K562 (cell line): Measurements from ENCODE around the gene STK24. TPM values are rescaled to one million over a fixed set of nuclear protein-coding genes. Genes with fewer than 3 reads are reported as not detected.
A peak's percentile ranks its signal among the peaks of the same experiment; 100 is the strongest.

Experiments used
- ATAC-seq: fragments of 200-7000 bp; cut with Tn5 transposase; 3 replicates; pipeline ENCODE4 v1.9.1; 2020; ENCODE audit warnings: moderate library complexity
- BruUV-seq: library from RNA; stranded (reverse); fragments of 400-500 nt; replicated peaks from 2 replicates; lab custom pipeline; 2021; lab: Mats Ljungman, UMichigan
- CTCF ChIA-PET: fragments of 300-600 bp; formaldehyde crosslinking; extraction: SDS; loops from one replicate; lab custom pipeline; 2021; ENCODE audit warnings: low intra/inter-chr PET ratio; lab: Yijun Ruan, JAX
- POLR2A ChIA-PET: fragments of 300-600, 350-650 bp; sonication (Branson Sonifier 250); formaldehyde crosslinking; extraction: SDS; loops from one replicate; lab custom pipeline; 2021; ENCODE audit warnings: antibody characterized with exemption, inconsistent platforms; lab: Yijun Ruan, JAX
- DNase-seq, 4 experiments: peaks; one replicate each; pipeline versions ENCODE4 v3.0.0 to v3.0.0-alpha.2; 2011 to 2018; ENCODE audit warnings: low spot score in 3 of 4, mixed read lengths in 3 of 4; ENCODE audit errors: extremely low read depth in 1 of 4
- FAIRE-seq: peaks from 2 replicates; lab custom pipeline; 2011; peaks lifted over from hg19 to GRCh38; lab: Jason Lieb, UNC
- H2AFZ ChIP-seq: 2 replicates; pipeline ENCODE4 v1.6.0; 2011; ENCODE audit warnings: low read depth, low read length, control low read depth, inconsistent platforms
- H3K27ac ChIP-seq: fragments of 200-600 bp; 3 replicates; pipeline ENCODE4 v1.8.0; 2011; ENCODE audit warnings: low read depth, mild to moderate bottlenecking, control low read depth, inconsistent platforms, low read length, moderate library complexity, mixed read lengths; ENCODE audit errors: extremely low read depth
- H3K27me3 ChIP-seq, 2 experiments: fragments of 300-600 bp in 1 of 2; 2 replicates in 1 of 2; 3 replicates in 1 of 2; pipeline versions ENCODE4 v1.6.0 to v1.8.0; 2011; ENCODE audit warnings: inconsistent platforms in 2 of 2, low read length in 2 of 2, mild to moderate bottlenecking in 1 of 2, mixed read lengths in 1 of 2, moderate library complexity in 1 of 2; ENCODE audit not compliant: control insufficient read depth in 2 of 2, insufficient read depth in 2 of 2
- H3K36me3 ChIP-seq: fragments of 300-600 bp; 3 replicates; pipeline ENCODE4 v1.8.0; 2011; ENCODE audit warnings: mild to moderate bottlenecking, low read length, inconsistent platforms; ENCODE audit not compliant: control insufficient read depth, insufficient read depth
- H3K4me1 ChIP-seq, 2 experiments: fragments of 200-600 bp in 1 of 2; replicated peaks in 1 of 2; 2 replicates in 1 of 2; 3 replicates in 1 of 2; pipeline versions ENCODE4 v1.5.1 to v1.8.0; 2011; ENCODE audit warnings: inconsistent platforms in 2 of 2, low read length in 2 of 2, mild to moderate bottlenecking in 1 of 2, mixed read lengths in 1 of 2, moderate library complexity in 1 of 2; ENCODE audit not compliant: control insufficient read depth in 2 of 2, insufficient read depth in 2 of 2
- H3K4me2 ChIP-seq: 2 replicates; pipeline ENCODE4 v1.6.1; 2011; ENCODE audit warnings: low read length, control low read depth, inconsistent platforms, mixed read lengths; ENCODE audit not compliant: insufficient read depth
- H3K4me3 ChIP-seq: fragments of 200-600 bp; sonication (generic), shearing (Covaris generic); 2 replicates; pipeline ENCODE4 v1.5.1; 2016; ENCODE audit warnings: control low read depth, inconsistent platforms
- H3K79me2 ChIP-seq: fragments of 200-600 bp; 3 replicates; pipeline ENCODE4 v1.8.0; 2011; ENCODE audit warnings: low read length, inconsistent platforms; ENCODE audit not compliant: control insufficient read depth, insufficient read depth
- H3K9ac ChIP-seq, 2 experiments: 2 replicates each; pipeline versions ENCODE4 v1.6.0 to v1.6.1; 2011; ENCODE audit warnings: low read depth in 2 of 2, low read length in 2 of 2, control low read depth in 1 of 2, inconsistent platforms in 1 of 2, mild to moderate bottlenecking in 1 of 2, mixed read lengths in 1 of 2; ENCODE audit not compliant: insufficient read depth in 1 of 2
- H3K9me1 ChIP-seq: one replicate; pipeline ENCODE4 v1.6.0; 2011; ENCODE audit warnings: inconsistent platforms, mild to moderate bottlenecking, low read length, moderate library complexity; ENCODE audit not compliant: control insufficient read depth, insufficient read depth
- H3K9me3 ChIP-seq: replicated peaks from 2 replicates; pipeline ENCODE4 v1.5.1; 2011; ENCODE audit warnings: low read depth, low read length, inconsistent platforms; ENCODE audit not compliant: control insufficient read depth, insufficient read depth
- H4K20me1 ChIP-seq: replicated peaks from 2 replicates; pipeline ENCODE4 v1.6.1; 2011; ENCODE audit warnings: low read length, inconsistent platforms, mixed read lengths; ENCODE audit not compliant: control insufficient read depth, insufficient read depth
- ARID2 ChIP-seq: fragments of 450-650 bp; IDR thresholded peaks from 2 replicates; pipeline ENCODE4 v1.6.1; 2017; ENCODE audit warnings: antibody characterized with exemption, mild to moderate bottlenecking
- FOXA3 ChIP-seq, 2 experiments: fragments of 450-650 bp in 1 of 2; sonication (generic) in 1 of 2; formaldehyde crosslinking; IDR thresholded peaks in 1 of 2; conservative IDR thresholded peaks in 1 of 2; 2 replicates each; pipeline versions ENCODE4 v1.4.0 to v1.8.0; 2020 to 2022; ENCODE audit warnings: mild to moderate bottlenecking in 2 of 2, missing genetic modification reagents in 1 of 2
- FOXK2 ChIP-seq, 2 experiments: fragments of 450-650 bp; IDR thresholded peaks in 1 of 2; conservative IDR thresholded peaks in 1 of 2; 2 replicates each; pipeline ENCODE4 v1.6.1; 2016; ENCODE audit warnings: low read depth in 2 of 2, mild to moderate bottlenecking in 1 of 2
- HNRNPL ChIP-seq: fragments of 200-400 bp; formaldehyde crosslinking; IDR thresholded peaks from 2 replicates; pipeline ENCODE4 v1.6.1; 2017; ENCODE audit warnings: low read depth, mild to moderate bottlenecking, low read length
- MCM3 ChIP-seq: fragments of 450-650 bp; IDR thresholded peaks from 2 replicates; pipeline ENCODE4 v1.6.1; 2016
- SLC30A9 ChIP-seq: fragments of 250-450 bp; sonication (Bioruptor Pico); IDR thresholded peaks from 2 replicates; pipeline ENCODE4 v1.8.0; 2022; ENCODE audit warnings: mild to moderate bottlenecking, moderate library complexity
- ZNF133 ChIP-seq: fragments of 250-450 bp; sonication (Bioruptor Pico); IDR thresholded peaks from 2 replicates; pipeline ENCODE4 v1.4.0; 2020; ENCODE audit warnings: mild to moderate bottlenecking
- ZNF449 ChIP-seq: fragments of 250-450 bp; sonication (Bioruptor Pico); IDR thresholded peaks from 2 replicates; pipeline ENCODE4 v1.8.0; 2022; ENCODE audit warnings: moderate library complexity, mild to moderate bottlenecking, inconsistent platforms
- WGBS: fragments of 100-300 bp; shearing (Covaris generic); methylation state at CpG from one replicate; pipeline ENCODE4 v1.1.6; 2016; ENCODE audit warnings: low coverage, mixed read lengths; ENCODE audit not compliant: insufficient coverage; ENCODE audit errors: missing lambda C conversion rate; 5-methylcytosine and 5-hydroxymethylcytosine counted together
- in situ Hi-C: fragments of 300-500 bp; cut with MboI; formaldehyde crosslinking; loops from 4 replicates; pipeline ENCODE4 v1.15.0; 2018; ENCODE audit warnings: inconsistent platforms, mixed read lengths
- intact Hi-C: fragments of 100-400 bp; cut with micrococcal nuclease; formaldehyde crosslinking; loops from 2 replicates; pipeline ENCODE4 v1.14.2; 2022
- polyA plus RNA-seq, 8 experiments: library from polyadenylated mRNA; depleted of rRNA in 4 of 8; stranded (reverse) in 5 of 8; unstranded in 3 of 8; fragments of >200 nt; fragmentation: Nextera tagmentation in 2 of 8; fragmentation: Illumina TruSeq in 1 of 8; extraction: Ambion mirVana in 2 of 8; extraction: Trizol in 1 of 8; gene quantifications; 2 replicates each; pipeline versions ENCODE4 v1.2.1 to v1.2.3, GENCODE V29; 2011 to 2014; ENCODE audit warnings: inconsistent platforms in 1 of 8, missing spikeins in 1 of 8
- total RNA-seq, 7 experiments: library from RNA; depleted of rRNA in 6 of 7; stranded (reverse); fragments of >200 nt in 6 of 7; fragmentation: Illumina TruSeq in 2 of 7; extraction: Trizol in 2 of 7; gene quantifications; 2 replicates each; pipeline versions ENCODE4 v1.2.1 to v1.2.3, GENCODE V29; 2011 to 2021; ENCODE audit warnings: low replicate concordance in 1 of 7
- TF ChIP-seq, protein P1 (sequence below): sonication (generic); formaldehyde crosslinking; IDR thresholded peaks from 2 replicates; pipeline ENCODE4 v1.8.0; 2022; ENCODE audit warnings: mild to moderate bottlenecking, low read depth, missing genetic modification reagents

The STK24 gene
- total and polyA plus RNA-seq, 9 of the 15 experiments (the other 6 are each of a cell fraction or from before 2014, with no cell fraction given) = 3.8 to 78.4 (median 28.2) TPM

GRCh38 chr13:98490195-98490836 is 86.6 kb downstream of the STK24 start (continued):
- TF ChIP-seq, protein P1, sequence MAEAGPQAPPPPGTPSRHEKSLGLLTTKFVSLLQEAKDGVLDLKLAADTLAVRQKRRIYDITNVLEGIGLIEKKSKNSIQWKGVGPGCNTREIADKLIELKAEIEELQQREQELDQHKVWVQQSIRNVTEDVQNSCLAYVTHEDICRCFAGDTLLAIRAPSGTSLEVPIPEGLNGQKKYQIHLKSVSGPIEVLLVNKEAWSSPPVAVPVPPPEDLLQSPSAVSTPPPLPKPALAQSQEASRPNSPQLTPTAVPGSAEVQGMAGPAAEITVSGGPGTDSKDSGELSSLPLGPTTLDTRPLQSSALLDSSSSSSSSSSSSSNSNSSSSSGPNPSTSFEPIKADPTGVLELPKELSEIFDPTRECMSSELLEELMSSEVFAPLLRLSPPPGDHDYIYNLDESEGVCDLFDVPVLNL (CRISPR knock-in tag) = no peak
- TF ChIP-seq MCM3 (no peak), SLC30A9 (CRISPR knock-in tag) (no peak)
- TF ChIP-seq, all 486 proteins: peak for 0

GRCh38 chr13:98489446-98490194 is 87.3 kb downstream of the STK24 start:
- Histone ChIP-seq H3K27ac (no peak overlapping the region), H3K36me3 (no peaks in the 10 kb centered on the region), H3K79me2 (peaks cover 76% of the 10 kb centered on the region)
- FAIRE-seq = no peak
- intact Hi-C loops = no loop called here
- POLR2A ChIA-PET = no interaction called here
- TF ChIP-seq FOXA3 (CRISPR knock-in tag; conservative IDR thresholded peaks at IDR 0.05 in 1 of 2, IDR thresholded peaks at IDR 0.05 in 1 of 2) (no peak), ZNF133 (CRISPR knock-in tag) (no peak), HNRNPL (no peak), SLC30A9 (CRISPR knock-in tag) (no peak), FOXK2 (conservative IDR thresholded peaks at IDR 0.05 in 1 of 2, IDR thresholded peaks at IDR 0.05 in 1 of 2; ENCODE audit: low read depth in 2 of 2) (no peak), ARID2 (no peak), ZNF449 (no peak)
- TF ChIP-seq, all 486 proteins: peak for 0
- CTCF ChIA-PET = no interaction called here
- Histone ChIP-seq H3K9me3 (no peaks in the 10 kb centered on the region), H3K4me3 (no peak overlapping the region), H3K4me2 (no peak overlapping the region), H2AFZ (no peak overlapping the region), H4K20me1 (peaks cover 14% of the 10 kb centered on the region), H3K9ac (peak overlapping the region in 1 of 2 experiments; percentile 35; a peak in 1 of 4 replicates), H3K4me1 (peaks cover 14 to 15% of the 10 kb centered on the region in 2 experiments; a peak in 3 of 5 replicates), H3K27me3 (no peaks in the 10 kb centered on the region), H3K9me1 (peaks cover 15% of the 10 kb centered on the region)
- no peak for DNase-seq
- in situ Hi-C loops = no loop called here
- BruUV-seq = no TSS peak
- no peak for ATAC-seq
- WGBS = 88% methylated on average over 5 of the region's 8 CpGs
